ENCODE measurements around the gene LRATD1.

Gene LRATD1

DNA sequence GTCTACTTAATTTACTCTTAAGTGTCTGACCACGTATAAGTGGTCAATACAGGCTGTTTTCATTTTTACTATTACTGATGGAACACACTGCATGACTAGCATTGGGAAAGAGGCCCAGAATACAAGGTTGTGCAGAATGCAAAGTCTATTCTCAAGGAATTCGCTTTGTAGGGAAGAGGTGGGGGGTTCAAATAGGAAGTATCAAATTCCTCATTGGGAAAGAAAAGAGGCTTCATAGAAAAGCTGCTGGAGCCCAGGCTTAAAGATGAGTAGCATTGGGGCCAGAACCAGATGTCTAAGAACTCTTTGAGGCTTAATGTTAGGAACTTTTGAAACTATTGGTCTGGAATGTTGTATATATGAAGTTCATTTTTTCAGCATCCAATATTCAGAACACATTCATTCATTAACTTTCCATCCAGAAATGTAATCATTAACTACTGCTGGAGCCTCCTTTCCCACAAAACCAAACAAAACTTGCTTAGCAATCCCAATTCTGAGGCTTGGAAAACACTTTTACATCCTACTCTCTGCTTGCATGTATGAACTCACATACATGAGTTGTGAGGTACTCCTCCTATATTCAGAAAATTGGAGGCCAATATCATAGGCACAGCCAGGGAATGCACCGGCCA is 994 bp upstream of the LRATD1 start:
- in situ Hi-C loops (cut with HindIII; ENCODE audit: low pct_ligation_motif_present, low pct_unique_long_range_greater_than_20kb, low sequenced_read_pairs): no loop called here
- DNase-seq: no peak

DNA sequence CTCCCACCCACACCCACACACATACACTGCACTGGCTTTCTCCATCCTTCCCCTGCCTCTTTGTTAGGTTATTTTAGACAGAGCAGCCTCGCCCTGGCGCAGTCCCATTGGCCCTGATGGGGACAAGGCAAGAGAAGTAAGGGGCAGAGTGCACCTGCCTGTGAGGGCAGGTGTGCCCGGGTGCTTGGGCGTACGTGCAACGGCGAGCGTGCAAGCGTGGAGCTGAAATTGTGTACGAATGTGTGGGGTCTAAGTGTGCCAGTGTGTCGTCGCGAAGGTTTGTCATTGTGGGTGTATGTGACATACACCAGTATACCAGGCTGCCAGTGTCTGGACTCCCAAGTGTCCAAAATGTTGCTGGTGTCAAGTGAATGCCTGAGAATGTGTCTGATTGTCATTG is 544 bp downstream of the LRATD1 start:
- no peak for DNase-seq
- in situ Hi-C loops (cut with HindIII; ENCODE audit: low pct_ligation_motif_present, low pct_unique_long_range_greater_than_20kb, low sequenced_read_pairs): no loop called here

DNA sequence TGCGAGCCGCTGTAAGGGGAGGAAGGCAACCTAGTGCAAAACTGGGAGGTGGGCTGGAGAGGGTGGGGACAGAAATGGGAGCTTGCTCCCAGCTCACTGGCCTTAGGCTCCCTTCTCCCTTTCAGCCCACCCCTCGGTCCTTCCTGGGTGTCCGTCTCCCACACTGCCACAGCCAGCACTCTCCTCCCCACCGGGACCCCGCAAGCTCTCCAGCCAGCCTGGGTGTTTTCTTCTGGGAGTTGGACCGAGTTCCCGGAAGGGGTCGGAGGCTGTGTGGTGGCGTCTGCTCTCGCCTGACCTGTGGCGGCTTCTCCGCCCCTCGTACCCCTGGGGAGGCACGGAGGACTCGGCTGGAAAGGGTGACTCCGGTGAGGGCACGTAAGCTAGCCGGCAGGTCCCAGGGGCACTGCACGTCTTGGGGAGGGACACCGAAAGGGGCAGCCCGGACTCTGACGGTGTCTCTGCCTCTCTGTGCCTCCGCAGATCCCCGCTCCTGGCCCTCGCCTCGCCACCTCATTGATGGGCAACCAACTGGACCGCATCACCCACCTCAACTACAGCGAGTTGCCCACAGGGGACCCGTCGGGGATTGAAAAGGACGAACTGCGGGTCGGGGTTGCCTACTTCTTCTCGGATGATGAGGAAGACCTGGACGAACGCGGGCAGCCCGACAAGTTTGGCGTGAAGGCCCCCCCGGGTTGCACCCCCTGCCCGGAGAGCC is 1.1 kb downstream of the LRATD1 start:
- in situ Hi-C loops (cut with HindIII; ENCODE audit: low pct_ligation_motif_present, low pct_unique_long_range_greater_than_20kb, low sequenced_read_pairs): no loop called here
- no peak for DNase-seq

DNA sequence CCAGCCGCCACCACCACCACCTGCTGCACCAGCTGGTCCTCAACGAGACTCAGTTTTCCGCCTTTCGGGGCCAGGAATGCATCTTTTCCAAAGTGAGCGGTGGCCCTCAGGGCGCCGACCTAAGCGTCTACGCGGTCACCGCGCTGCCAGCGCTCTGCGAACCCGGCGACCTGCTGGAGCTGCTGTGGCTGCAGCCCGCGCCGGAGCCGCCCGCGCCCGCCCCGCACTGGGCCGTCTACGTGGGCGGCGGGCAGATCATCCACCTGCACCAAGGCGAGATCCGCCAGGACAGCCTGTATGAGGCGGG is 1.6 kb downstream of the LRATD1 start:
- DNase-seq: no peak
- in situ Hi-C loops (cut with HindIII; ENCODE audit: low pct_ligation_motif_present, low pct_unique_long_range_greater_than_20kb, low sequenced_read_pairs): no loop called here

DNA sequence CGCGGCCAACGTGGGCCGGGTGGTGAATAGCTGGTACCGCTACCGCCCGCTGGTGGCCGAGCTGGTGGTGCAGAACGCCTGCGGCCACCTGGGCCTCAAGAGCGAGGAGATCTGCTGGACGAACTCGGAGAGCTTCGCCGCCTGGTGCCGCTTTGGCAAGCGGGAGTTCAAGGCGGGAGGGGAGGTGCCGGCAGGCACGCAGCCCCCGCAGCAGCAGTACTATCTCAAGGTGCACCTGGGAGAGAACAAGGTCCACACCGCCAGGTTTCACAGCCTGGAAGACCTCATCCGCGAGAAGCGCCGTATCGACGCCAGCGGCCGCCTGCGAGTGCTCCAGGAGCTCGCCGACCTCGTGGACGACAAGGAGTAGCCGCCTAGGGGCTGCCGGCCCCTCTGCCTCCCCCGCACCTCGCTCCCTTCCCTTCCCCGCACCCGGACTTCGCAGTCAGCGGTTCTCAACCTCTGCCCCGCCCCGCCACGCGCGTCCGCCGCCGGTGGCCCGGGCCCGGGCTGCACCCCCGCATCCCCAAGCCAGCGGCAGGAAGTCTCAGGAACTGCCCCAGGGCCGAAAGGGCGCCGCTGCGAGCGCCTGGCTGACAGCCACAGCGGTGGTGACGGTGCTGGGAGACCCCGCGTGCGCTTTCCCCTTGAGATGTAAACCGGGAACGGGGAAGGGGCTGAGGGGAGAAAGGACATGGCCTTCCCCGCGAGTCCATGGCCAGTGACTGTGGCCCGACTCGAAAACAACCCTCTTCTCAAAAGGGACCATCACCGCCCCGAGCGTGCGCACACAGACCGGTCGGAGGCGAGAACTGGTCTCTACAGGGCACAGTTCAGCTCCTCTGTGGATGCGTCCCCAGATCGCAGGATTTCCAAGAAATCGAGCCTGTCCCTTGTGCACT is 2.2 kb downstream of the LRATD1 start:
- in situ Hi-C loops (cut with HindIII; ENCODE audit: low pct_ligation_motif_present, low pct_unique_long_range_greater_than_20kb, low sequenced_read_pairs): no loop called here
- peak; percentile 53 for DNase-seq

DNA sequence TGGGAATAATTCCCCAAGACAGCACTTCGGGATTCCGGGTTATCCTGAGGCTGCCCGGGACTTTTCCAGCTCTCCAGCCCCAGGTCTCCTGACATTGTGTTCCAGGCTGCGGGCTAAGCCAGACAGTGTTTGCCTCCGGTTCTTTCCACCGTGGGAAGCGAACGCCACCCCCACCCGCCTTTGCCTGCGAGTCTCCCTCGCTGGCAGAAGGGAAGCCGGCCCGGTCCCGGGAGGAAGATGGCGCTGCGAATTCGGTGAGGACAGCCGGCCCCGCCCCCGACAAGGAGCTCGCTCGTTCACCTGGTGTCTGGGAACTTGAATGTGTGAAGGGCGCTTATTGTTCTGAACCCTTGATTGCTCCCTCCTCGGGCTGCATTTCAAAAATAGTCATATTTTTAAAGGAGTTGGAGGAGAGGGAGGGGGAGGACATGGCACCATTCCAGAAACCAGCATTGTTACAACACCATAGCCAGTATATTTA is 2.9 kb downstream of the LRATD1 start:
- in situ Hi-C loops (cut with HindIII; ENCODE audit: low pct_ligation_motif_present, low pct_unique_long_range_greater_than_20kb, low sequenced_read_pairs): no loop called here
- DNase-seq: no peak

DNA sequence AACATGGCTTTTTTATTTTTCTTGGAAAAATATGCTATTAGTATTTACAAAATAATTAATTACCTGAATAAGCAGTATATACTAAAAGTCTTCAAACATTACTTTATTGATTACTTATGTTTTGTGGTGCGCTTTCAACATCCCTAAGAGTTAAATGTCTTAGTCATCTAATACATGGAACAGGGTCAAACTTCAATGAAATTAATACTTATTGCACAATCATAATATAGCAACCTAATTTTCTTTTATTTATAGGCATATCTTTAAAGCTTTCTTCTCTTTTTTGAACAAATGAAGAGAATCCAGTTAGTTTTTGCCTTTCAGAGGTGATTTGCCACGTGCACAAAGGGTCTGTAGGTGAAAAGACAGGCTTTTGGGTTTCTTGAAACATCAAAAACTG is 6.0 kb downstream of the LRATD1 start:
- no peak for DNase-seq
- in situ Hi-C loops (cut with HindIII; ENCODE audit: low pct_ligation_motif_present, low pct_unique_long_range_greater_than_20kb, low sequenced_read_pairs): no loop called here

DNA sequence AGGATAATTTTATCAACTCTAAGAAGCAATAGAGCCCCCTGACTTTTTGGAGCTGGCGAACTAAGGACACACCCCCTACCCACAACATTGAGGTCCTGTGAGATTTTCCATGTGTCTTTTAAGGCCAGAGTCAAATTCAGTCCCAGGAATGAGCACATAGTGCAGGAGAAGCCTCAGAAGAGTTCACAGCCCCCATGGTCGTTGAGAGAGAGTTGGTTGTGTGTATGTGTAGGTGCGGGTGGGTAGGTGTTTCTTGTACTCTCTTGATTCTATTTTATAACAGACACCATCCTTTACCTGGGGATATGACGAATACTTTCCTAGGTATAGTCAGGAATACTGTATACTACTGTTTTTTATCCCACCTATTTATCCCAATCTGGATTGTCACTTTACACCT is 8.6 kb downstream of the LRATD1 start:
- in situ Hi-C loops (cut with HindIII; ENCODE audit: low pct_ligation_motif_present, low pct_unique_long_range_greater_than_20kb, low sequenced_read_pairs): no loop called here
- DNase-seq: no peak

DNA sequence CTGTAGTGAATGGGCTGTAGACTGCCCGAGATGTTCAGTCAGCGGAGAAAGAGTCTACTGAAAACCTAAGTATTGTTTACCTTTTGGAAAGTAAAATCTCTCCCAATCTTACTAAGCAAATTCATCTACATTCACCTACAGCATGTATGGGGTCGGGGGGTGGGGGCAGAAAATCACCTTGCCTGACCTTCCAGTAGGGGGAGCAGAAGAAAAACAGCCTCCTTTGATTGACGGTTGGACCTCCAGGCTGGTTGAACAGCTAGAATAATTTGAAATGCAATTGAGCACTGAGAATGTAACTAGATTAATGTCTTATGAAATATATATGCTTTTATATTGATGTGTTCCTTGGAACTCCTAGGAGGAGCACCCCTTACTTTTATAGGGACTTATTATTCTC is 10.0 kb downstream of the LRATD1 start:
- in situ Hi-C loops (cut with HindIII; ENCODE audit: low pct_ligation_motif_present, low pct_unique_long_range_greater_than_20kb, low sequenced_read_pairs): no loop called here
- no peak for DNase-seq

DNA sequence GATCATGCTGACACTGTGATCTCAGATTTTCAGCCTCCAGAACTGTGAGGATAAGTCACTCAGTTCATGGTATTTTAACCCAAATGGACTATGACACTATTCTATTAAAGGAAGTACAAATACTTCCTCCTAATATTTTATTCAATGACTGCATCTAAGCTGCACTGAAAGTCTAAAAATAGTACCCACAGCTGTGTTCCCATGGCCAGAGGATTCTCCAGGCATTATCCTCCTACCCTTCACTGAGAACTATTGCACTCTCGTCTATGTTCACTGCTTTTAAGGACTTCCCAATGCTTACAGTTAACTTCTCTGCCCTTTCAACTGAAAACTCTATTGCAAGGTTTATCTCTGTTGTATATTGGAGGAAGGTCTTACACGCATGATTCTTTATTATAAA is 15.2 kb downstream of the LRATD1 start:
- no peak for DNase-seq
- in situ Hi-C loops (cut with HindIII; ENCODE audit: low pct_ligation_motif_present, low pct_unique_long_range_greater_than_20kb, low sequenced_read_pairs): no loop called here

DNA sequence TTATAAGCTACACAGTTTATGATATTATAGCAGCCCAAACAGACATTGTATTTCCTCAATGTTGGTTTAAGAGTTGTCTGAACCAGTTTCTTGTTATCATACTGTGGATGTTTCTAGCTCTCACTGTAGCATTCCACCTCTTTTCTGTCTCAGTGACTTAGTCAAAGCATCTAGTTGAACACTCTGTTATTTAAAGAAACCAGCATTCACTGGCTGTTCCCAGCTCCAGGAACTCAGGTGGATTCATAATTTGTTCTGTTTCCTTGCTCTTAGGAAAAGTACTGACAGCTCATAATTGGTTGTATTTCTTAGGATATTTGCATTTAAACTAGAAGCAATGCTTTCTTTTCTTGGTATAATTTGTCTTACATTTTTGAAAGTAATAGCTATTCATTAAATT is 17.5 kb downstream of the LRATD1 start:
- DNase-seq: no peak
- in situ Hi-C loops (cut with HindIII; ENCODE audit: low pct_ligation_motif_present, low pct_unique_long_range_greater_than_20kb, low sequenced_read_pairs): no loop called here

DNA sequence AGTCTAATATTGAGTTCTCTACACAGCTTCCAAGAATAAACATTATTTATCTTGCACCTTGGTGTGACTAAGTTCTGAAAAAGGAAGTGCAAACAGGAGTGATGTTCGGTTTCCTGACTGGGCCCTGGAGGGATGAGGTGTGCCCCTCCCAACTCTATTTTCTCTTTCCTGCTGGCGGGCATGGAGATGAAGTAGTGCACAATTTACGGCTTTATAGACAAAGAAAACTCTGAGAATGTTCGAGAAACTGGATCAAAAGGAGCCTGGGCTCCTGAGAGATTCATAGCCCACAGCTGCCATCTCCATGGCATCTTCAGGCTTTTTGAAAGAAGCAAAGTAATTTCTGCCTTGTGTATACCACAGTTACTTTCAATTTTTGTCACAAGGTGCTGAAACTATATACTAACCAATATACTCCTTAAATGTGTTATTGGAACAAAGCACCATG is 22.3 kb downstream of the LRATD1 start:
- in situ Hi-C loops (cut with HindIII; ENCODE audit: low pct_ligation_motif_present, low pct_unique_long_range_greater_than_20kb, low sequenced_read_pairs): no loop called here
- DNase-seq: no peak

DNA sequence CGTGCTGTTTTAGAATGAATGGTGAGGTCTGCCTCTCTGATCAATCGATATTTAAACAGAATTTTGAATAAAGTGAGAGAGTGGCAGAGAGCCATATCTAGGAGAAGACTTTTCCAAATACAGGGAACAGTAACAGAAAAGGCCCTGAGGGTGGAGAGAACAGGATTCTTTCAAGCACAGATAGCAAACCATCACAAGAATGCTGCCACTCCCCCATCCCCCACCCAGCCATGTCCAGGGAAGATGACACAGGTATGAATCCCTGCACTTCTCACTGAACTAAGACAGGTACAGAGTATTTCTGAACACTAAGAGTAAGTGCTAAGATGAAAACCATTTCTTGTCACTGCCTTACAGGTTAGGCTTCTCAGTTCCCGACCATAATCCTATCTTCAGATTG is 23.6 kb downstream of the LRATD1 start:
- in situ Hi-C loops (cut with HindIII; ENCODE audit: low pct_ligation_motif_present, low pct_unique_long_range_greater_than_20kb, low sequenced_read_pairs): no loop called here
- no peak for DNase-seq

DNA sequence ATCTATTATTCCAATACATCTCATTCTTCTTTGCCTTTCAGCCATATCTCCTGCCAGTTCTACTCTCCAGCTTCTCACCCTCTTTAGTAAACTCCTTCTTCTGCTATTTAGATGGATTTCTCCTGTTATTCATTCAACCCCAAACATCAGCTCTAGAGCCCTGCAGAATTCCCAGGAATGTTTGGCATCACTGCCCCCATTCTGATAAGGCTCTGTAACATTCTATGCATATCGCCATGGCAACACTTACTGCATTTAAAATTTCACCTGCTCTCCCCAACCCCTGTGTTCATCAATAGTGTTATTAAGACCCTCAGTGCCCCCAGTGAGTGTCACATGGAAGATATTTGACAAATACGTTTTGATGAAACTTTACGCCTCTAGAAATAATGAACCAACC is 28.6 kb downstream of the LRATD1 start:
- in situ Hi-C loops (cut with HindIII; ENCODE audit: low pct_ligation_motif_present, low pct_unique_long_range_greater_than_20kb, low sequenced_read_pairs): no loop called here
- no peak for DNase-seq

DNA sequence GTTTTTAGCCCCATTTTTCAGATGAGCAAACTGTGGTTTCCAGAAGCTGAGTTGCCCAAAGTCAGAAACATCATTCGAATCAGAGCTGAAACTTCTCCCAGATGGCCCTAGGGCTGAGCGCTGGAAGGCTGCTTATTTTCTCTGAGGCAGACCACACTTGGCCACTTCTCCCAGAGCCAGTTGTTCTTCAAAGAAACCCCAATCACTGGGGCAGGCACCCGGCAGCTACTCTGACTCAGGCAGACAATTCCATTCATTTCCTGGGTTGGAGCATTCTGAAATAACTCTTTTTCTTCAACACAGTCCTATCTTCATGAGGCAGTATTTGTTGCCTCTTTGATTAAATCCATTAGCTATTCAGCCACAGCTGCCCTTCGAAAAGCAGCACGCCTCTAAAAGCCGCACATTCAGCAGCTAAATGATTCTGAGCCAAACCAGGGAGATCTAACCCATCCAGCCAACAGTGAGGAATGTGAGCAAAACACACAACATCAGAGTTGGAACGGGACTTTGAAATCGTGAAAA is 40.9 kb downstream of the LRATD1 start:
- no peak for DNase-seq
- in situ Hi-C loops (cut with HindIII; ENCODE audit: low pct_ligation_motif_present, low pct_unique_long_range_greater_than_20kb, low sequenced_read_pairs): no loop called here

DNA sequence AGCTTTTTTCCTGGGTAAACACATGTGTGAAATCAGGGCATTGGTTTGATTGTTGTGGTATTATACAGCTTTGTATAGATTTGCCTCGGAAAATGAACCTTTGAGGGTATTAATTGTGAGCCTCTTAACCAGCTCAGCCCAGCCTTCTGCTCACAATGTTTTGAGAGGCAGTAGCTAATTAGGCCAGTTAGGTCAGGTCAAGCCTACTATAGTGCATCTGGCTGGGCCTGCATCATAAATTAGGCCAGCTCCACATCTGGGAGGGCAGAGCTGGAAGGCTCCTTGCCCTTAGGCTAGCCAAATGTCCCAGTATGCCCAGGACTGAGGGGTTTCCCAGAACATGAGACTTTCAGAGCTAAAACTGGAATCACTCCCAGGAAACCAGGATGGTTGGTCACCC is 43.0 kb downstream of the LRATD1 start:
- in situ Hi-C loops (cut with HindIII; ENCODE audit: low pct_ligation_motif_present, low pct_unique_long_range_greater_than_20kb, low sequenced_read_pairs): no loop called here
- DNase-seq: no peak

DNA sequence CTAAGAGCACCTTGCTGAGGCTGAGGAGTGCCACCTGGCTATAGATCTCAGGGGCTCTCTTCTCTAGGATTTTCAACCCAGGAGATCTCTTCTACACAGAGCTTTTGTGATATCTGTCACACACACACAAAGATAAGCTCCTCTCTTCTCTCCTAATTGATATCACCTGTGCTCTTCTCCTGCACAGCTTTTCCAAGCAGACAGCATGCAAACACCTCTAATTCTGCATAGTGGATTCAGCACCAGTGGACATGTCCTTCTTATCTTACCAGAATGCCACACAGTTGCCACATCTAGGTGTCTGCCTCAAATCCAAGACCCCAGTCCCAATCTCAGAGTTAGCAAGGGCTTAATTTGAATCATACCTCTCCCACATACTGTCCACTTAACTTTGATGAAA is 43.9 kb downstream of the LRATD1 start:
- in situ Hi-C loops (cut with HindIII; ENCODE audit: low pct_ligation_motif_present, low pct_unique_long_range_greater_than_20kb, low sequenced_read_pairs): no loop called here
- no peak for DNase-seq

DNA sequence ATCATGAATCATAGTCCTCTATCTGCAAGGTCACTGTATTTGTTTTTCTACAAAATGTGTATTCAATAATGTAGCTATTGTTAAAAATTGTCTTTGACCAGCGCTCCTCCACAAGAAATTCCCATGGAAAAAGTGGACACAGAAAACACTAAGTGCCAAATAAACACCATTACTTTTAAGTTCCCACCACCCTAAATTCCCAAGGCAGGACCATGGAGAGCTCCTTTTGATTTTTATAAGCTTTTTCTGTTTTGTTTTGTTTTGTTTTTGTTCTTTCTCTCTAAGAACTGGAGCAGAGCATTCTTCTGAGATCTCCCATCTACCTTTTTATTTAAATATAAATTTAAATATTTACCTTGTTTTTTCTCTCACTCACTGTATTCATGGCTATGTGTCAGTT is 44.5 kb downstream of the LRATD1 start:
- DNase-seq: peak; percentile 16
- in situ Hi-C loops (cut with HindIII; ENCODE audit: low pct_ligation_motif_present, low pct_unique_long_range_greater_than_20kb, low sequenced_read_pairs): no loop called here

DNA sequence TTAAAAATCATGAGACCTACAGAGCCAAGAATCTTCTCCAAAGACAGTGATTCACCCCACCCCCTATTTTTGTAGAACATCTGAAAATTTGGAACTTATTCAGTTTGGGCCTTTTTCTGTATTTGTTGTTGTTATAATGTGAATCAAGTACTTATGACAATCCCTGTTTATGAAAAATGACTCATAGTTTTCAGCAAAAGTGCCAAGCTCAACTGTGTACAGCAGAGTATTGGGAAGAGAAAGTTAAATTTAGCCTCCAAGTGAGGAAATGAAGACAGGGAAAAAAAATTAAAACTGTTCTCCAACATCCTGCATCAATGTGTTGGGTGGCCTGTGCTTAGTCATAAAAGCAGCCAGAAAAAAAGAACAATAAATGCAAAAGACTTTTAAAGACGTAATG is 46.2 kb downstream of the LRATD1 start:
- no peak for DNase-seq
- in situ Hi-C loops (cut with HindIII; ENCODE audit: low pct_ligation_motif_present, low pct_unique_long_range_greater_than_20kb, low sequenced_read_pairs): no loop called here

Measured in ACHN (cell line).